MM.1S (cell line): ENCODE results near the gene TMEM116.

Experiments
- DNase-seq: peaks from one replicate; pipeline ENCODE4 v3.0.0-alpha.2; 2015
- H2AFZ ChIP-seq: fragments of 300-600 bp; sonication (generic); 2 replicates; pipeline ENCODE4 v1.6.0; 2016; ENCODE audit warnings: antibody characterized with exemption, low read length
- H3F3A ChIP-seq: fragments of 300-600 bp; sonication (generic); 2 replicates; pipeline ENCODE4 v1.6.1; 2016; ENCODE audit warnings: mild to moderate bottlenecking, antibody characterized with exemption, low read length, moderate library complexity, mixed read lengths; ENCODE audit not compliant: insufficient read depth
- H3K27ac ChIP-seq: fragments of 300-600 bp; sonication (generic); 2 replicates; pipeline ENCODE4 v1.5.1; 2016; ENCODE audit warnings: mild to moderate bottlenecking, low read length
- H3K27me3 ChIP-seq: fragments of 300-600 bp; sonication (generic); replicated peaks from 2 replicates; pipeline ENCODE4 v1.6.0; 2016; ENCODE audit warnings: low read length; ENCODE audit not compliant: insufficient read depth
- H3K36me3 ChIP-seq: fragments of 300-600 bp; sonication (generic); replicated peaks from 2 replicates; pipeline ENCODE4 v1.6.1; 2016; ENCODE audit warnings: mild to moderate bottlenecking, low read length, mixed read lengths; ENCODE audit not compliant: insufficient read depth
- H3K4me1 ChIP-seq: fragments of 300-600 bp; sonication (generic); 2 replicates; pipeline ENCODE4 v1.6.1; 2016; ENCODE audit warnings: low read length, mixed read lengths
- H3K4me2 ChIP-seq: fragments of 300-600 bp; sonication (generic); 2 replicates; pipeline ENCODE4 v1.6.0; 2016; ENCODE audit warnings: low read depth, low read length
- H3K4me3 ChIP-seq: fragments of 300-600 bp; sonication (generic); 2 replicates; pipeline ENCODE4 v1.5.1; 2016; ENCODE audit warnings: low read length, mixed read lengths
- H3K79me2 ChIP-seq: fragments of 300-600 bp; sonication (generic); 2 replicates; pipeline ENCODE4 v1.6.1; 2016; ENCODE audit warnings: mixed run types, low read length, mixed read lengths
- H3K9ac ChIP-seq: fragments of 300-600 bp; sonication (generic); 2 replicates; pipeline ENCODE4 v1.6.1; 2016; ENCODE audit warnings: low read length, mixed read lengths
- H3K9me2 ChIP-seq: fragments of 300-600 bp; sonication (generic); replicated peaks from 2 replicates; pipeline ENCODE4 v1.6.1; 2016; ENCODE audit warnings: mild to moderate bottlenecking, low read length, mixed read lengths; ENCODE audit not compliant: insufficient read depth
- H3K9me3 ChIP-seq: fragments of 300-600 bp; sonication (generic); replicated peaks from 2 replicates; pipeline ENCODE4 v1.6.1; 2016; ENCODE audit warnings: mild to moderate bottlenecking, low read length, mixed read lengths; ENCODE audit not compliant: insufficient read depth
- H4K20me1 ChIP-seq: fragments of 300-600 bp; sonication (generic); 2 replicates; pipeline ENCODE4 v1.6.1; 2016; ENCODE audit warnings: mild to moderate bottlenecking, low read length, moderate library complexity, mixed read lengths; ENCODE audit not compliant: insufficient read depth
- CTCF ChIP-seq: fragments of 300-600 bp; sonication (generic); IDR thresholded peaks from 2 replicates; pipeline ENCODE4 v1.5.1; 2016; ENCODE audit warnings: antibody characterized with exemption, low read length, mixed read lengths
- EZH2 ChIP-seq: fragments of 300-600 bp; sonication (generic); optimal IDR thresholded peaks from 2 replicates; pipeline ENCODE3; 2017; ENCODE audit warnings: low read depth, mild to moderate bottlenecking, antibody characterized with exemption, low read length, mixed read lengths
- EZH2phosphoT487 ChIP-seq: fragments of 300-600 bp; sonication (generic); IDR thresholded peaks from 2 replicates; pipeline ENCODE4 v1.6.1; 2018; ENCODE audit warnings: antibody characterized with exemption, low read length

TMEM116 gene

GRCh38 chr12:112018571-112019237, 5.7 kb upstream of the TMEM116 start:
- no peaks in the 10 kb centered on the region for H3K9me3 ChIP-seq
- TF ChIP-seq EZH2phosphoT487 = no peak
- no peak for TF ChIP-seq EZH2
- no peak for TF ChIP-seq CTCF
- DNase-seq = no peak
- no peak overlapping the region for H3K4me3 ChIP-seq
- no peaks in the 10 kb centered on the region for H3K9me2 ChIP-seq
- peaks cover 10% of the 10 kb centered on the region for H3F3A ChIP-seq
- H3K9ac ChIP-seq = no peak overlapping the region
- H3K4me1 ChIP-seq = peaks cover 4% of the 10 kb centered on the region; the same call in 1 of the 2 replicates
- H4K20me1 ChIP-seq = peaks cover 9% of the 10 kb centered on the region; the same call in 1 of the 2 replicates
- H2AFZ ChIP-seq = no peak overlapping the region
- no peaks in the 10 kb centered on the region for H3K27me3 ChIP-seq
- H3K27ac ChIP-seq = no peak overlapping the region
- H3K79me2 ChIP-seq = peaks cover 80% of the 10 kb centered on the region
- H3K4me2 ChIP-seq = no peak overlapping the region
- peaks cover 4% of the 10 kb centered on the region; the same call in 1 of the 2 replicates for H3K36me3 ChIP-seq

- H3K36me3 ChIP-seq = peaks cover 4% of the 10 kb centered on the region; the same call in 1 of the 2 replicates
Measured at GRCh38 chr12:112017041-112017440, 4.1 kb upstream of the TMEM116 start.

GRCh38 chr12:112015938-112016337, 3.0 kb upstream of the TMEM116 start:
- Histone ChIP-seq H3K4me2 (no peak overlapping the region), H2AFZ (no peak overlapping the region), H4K20me1 (peaks cover 9% of the 10 kb centered on the region; the same call in 1 of the 2 replicates)

More at GRCh38 chr12:112017041-112017440, 4.1 kb upstream of the TMEM116 start:
- no peak overlapping the region for H3K27ac ChIP-seq
- peaks cover 9% of the 10 kb centered on the region; the same call in 1 of the 2 replicates for H4K20me1 ChIP-seq
- peaks cover 76% of the 10 kb centered on the region for H3K79me2 ChIP-seq
- H3K9me3 ChIP-seq = no peaks in the 10 kb centered on the region
- H3K4me1 ChIP-seq = peaks cover 5% of the 10 kb centered on the region; the same call in 1 of the 2 replicates
- no peaks in the 10 kb centered on the region for H3K9me2 ChIP-seq
- TF ChIP-seq EZH2 = no peak
- TF ChIP-seq CTCF = no peak
- no peak for TF ChIP-seq EZH2phosphoT487
- no peak overlapping the region for H2AFZ ChIP-seq
- no peak overlapping the region for H3K9ac ChIP-seq
- H3K4me2 ChIP-seq = no peak overlapping the region
- H3F3A ChIP-seq = peaks cover 15% of the 10 kb centered on the region
- no peak for DNase-seq
- no peaks in the 10 kb centered on the region for H3K27me3 ChIP-seq
- no peak overlapping the region for H3K4me3 ChIP-seq

More at GRCh38 chr12:112015938-112016337, 3.0 kb upstream of the TMEM116 start:
- H3K36me3 ChIP-seq = peaks cover 4% of the 10 kb centered on the region; the same call in 1 of the 2 replicates
- H3K79me2 ChIP-seq = peaks cover 69% of the 10 kb centered on the region
- TF ChIP-seq CTCF (no peak), EZH2phosphoT487 (no peak), EZH2 (no peak)
- H3K27me3 ChIP-seq = no peaks in the 10 kb centered on the region
- H3K4me3 ChIP-seq = no peak overlapping the region
- H3K9ac ChIP-seq = no peak overlapping the region
- H3F3A ChIP-seq = peaks cover 15% of the 10 kb centered on the region
- no peak for DNase-seq
- no peak overlapping the region for H3K27ac ChIP-seq
- H3K9me2 ChIP-seq = no peaks in the 10 kb centered on the region
- no peaks in the 10 kb centered on the region for H3K9me3 ChIP-seq
- peaks cover 9% of the 10 kb centered on the region; the same call in 1 of the 2 replicates for H3K4me1 ChIP-seq
